Globus pallidus (tissue), 1 donor: ENCODE data around the gene PRDM10.
"Not testable (repeated sequence)": the region's sequence is repeated elsewhere in the genome, so short reads cannot be mapped to it uniquely, and the experiment has no call there.

Source experiments
- DNase-seq: peaks from one replicate; pipeline ENCODE4 v3.0.0-alpha.2; 2015; ENCODE audit warnings: low spot score

PRDM10 gene, protein sequence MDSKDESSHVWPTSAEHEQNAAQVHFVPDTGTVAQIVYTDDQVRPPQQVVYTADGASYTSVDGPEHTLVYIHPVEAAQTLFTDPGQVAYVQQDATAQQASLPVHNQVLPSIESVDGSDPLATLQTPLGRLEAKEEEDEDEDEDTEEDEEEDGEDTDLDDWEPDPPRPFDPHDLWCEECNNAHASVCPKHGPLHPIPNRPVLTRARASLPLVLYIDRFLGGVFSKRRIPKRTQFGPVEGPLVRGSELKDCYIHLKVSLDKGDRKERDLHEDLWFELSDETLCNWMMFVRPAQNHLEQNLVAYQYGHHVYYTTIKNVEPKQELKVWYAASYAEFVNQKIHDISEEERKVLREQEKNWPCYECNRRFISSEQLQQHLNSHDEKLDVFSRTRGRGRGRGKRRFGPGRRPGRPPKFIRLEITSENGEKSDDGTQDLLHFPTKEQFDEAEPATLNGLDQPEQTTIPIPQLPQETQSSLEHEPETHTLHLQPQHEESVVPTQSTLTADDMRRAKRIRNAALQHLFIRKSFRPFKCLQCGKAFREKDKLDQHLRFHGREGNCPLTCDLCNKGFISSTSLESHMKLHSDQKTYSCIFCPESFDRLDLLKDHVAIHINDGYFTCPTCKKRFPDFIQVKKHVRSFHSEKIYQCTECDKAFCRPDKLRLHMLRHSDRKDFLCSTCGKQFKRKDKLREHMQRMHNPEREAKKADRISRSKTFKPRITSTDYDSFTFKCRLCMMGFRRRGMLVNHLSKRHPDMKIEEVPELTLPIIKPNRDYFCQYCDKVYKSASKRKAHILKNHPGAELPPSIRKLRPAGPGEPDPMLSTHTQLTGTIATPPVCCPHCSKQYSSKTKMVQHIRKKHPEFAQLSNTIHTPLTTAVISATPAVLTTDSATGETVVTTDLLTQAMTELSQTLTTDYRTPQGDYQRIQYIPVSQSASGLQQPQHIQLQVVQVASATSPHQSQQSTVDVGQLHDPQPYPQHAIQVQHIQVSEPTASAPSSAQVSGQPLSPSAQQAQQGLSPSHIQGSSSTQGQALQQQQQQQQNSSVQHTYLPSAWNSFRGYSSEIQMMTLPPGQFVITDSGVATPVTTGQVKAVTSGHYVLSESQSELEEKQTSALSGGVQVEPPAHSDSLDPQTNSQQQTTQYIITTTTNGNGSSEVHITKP

GRCh38 chr11:130002352-130002845 is at the start of gene PRDM10:
PRDM10 (minus strand) TSS chr11:130002835; CDS start chr11:129960964, 41,871 bp downstream.
- peak; percentile 93 for DNase-seq

- no peak for DNase-seq
Observed at GRCh38 chr11:130051082-130051481, 48.4 kb upstream of the PRDM10 start.

DNA sequence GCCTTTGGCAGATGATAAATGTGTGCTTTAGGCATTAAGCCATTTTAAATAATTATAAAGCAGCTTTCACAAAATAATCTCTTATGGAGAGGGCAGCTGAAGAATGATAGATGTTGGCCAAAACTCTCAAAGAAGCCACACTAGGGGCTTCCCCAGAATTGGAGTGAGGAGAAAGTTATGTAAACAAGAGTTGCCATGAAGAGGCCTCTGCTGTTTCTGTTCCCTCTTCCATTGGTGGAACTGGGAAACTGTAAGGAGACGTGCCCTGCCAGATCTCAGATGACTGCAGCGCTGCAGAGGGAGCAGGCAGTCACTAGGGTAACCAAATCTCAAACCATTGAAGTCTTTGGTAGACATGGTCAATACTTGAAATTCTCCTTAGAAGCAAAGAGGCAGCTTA is 47.6 kb upstream of the PRDM10 start:
- peak; percentile 11 for DNase-seq

DNA sequence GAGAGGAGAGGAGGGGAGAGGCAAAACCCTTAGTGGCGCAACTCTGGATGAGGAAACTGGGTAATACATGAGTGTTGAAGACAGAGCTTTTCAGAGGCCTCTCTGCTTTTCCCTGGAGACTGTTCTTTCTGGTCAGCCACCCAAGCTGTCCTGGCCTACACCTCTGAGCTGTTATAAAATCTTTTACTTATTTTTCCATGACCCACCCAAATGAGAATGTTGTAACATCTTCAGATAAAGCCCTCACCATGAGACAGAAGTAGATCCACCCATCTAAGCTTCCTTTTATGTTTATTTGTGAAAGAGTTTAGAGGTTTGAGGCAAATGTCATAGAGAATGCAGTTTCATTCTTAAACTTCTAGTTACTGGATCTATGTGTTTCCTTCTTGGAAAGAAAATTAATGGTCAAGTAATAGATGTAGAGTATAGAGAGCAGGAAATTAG is 46.7 kb upstream of the PRDM10 start:
- DNase-seq = no peak

GRCh38 chr11:130047141-130047540 is 44.5 kb upstream of the PRDM10 start:
- DNase-seq = no peak

- peak; percentile 44 for DNase-seq
Observed at GRCh38 chr11:130043575-130043974, 40.9 kb upstream of the PRDM10 start.

DNA sequence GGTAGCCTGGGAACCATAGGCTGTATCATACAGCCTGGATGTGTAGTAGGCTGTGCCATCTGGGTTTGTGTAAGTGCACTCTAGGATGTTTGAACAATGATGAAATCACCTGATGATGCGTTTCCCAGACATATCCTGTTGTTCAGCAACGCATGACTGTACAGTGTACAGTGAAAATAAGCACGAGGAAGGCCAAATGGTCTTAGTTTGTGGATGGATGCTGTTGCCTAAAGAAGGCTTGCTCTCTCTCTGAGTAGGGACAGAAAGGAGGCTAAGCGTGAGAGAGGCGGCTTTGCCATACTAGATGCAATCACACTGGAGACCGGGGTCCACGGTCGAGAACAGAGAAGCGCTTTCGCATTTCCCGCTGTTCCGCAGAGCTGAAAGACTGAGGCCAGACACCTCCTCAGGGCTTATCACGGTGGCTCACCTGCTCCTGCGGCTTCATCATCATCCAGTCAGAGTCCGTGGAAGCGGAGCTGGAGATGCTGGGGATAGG is 39.5 kb upstream of the PRDM10 start:
- DNase-seq = no peak

GRCh38 chr11:130040281-130040940 is 37.8 kb upstream of the PRDM10 start:
- no peak for DNase-seq

DNA sequence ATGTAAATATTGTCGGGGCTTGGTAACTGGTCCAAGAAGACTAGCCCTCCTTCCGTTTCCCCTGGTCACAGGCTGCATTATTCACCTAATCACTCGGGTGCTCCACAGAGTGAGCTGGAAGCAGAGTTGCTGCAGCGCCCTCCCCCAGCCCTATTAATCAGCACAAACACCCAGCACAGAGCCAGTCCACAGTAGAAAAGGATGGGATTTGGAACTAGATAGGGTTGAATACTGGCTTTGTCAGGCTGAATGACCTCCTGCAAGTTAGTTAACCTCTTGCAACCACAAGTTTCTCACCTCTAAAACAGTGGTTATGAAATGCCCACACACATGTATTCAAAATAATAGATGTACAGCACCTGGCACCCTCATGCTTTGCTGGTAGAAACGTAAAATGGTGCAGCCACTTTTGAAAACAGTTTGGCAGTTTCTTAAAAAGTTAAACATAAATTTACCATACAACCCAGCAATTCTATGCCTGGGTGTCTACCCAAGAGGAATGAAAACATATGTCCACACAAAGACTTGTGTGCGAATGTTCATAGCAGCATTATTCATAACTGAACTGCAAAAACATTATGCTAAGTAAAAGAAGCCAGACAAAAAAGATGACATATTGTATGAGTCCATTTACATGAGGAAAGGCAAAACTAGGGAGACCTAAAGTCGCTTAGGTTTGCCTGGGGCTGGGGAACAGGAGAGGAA is 35.4 kb upstream of the PRDM10 start:
- no peak for DNase-seq

- no peak for DNase-seq
Observed at GRCh38 chr11:130037058-130037457, 34.4 kb upstream of the PRDM10 start.

DNA sequence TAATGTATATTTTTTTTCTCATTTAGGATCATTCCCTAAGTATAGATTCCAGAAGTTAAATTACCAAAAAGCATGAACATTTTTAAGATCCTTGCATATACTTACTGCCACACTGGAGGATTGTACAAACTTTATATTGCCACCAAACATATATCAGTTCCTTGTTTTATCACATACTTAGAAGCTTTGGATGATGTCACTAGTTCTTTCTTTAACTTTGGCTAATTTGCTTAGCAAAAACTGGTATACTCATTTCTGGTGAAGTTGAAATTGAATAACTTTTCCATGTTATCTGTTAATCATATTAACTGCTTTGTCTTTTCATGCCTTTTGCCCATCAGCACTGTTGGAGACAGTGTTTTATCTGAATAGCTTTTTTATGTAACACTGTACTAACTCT is 31.6 kb upstream of the PRDM10 start:
- DNase-seq = no peak

DNA sequence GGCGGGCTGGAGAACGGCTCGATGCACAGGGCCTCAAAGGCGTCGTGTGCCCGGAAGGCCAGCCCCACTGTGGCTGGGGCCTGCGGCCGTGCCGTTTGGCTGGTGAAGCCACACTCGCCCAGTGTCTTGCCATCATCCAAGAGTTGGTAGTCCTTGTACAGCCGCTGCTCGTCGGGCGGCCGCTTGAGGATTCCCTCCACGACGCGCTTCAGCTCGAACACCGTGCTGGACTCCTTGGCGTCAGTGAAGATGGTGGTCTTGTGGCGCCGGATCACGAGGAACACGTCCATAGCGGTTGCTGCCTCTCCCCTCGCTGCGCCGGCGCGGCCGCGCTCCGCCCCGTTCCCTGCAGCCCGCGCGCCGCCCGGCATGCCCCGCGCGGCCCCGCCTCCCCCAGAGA is 30.3 kb upstream of the PRDM10 start:
- no peak for DNase-seq

DNA sequence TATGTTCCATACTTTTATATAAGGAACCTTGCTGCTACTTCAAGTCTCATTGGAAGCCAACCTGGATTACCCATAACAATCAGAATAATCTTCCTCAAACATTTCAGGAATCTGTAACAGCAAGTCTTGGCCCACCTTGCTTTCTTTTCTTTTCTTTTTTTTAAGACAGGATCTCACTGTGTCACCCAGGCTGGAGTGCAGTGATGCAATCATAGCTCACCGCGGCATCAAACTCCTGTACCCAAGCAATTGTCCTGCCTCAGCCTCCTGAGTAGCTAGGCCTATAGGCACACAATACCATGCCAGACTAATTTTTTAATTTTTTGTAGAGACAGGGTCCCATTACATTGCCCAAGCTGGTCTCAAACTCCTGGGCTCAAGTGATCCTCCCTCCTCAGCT is 29.3 kb upstream of the PRDM10 start:
- no peak for DNase-seq

DNA sequence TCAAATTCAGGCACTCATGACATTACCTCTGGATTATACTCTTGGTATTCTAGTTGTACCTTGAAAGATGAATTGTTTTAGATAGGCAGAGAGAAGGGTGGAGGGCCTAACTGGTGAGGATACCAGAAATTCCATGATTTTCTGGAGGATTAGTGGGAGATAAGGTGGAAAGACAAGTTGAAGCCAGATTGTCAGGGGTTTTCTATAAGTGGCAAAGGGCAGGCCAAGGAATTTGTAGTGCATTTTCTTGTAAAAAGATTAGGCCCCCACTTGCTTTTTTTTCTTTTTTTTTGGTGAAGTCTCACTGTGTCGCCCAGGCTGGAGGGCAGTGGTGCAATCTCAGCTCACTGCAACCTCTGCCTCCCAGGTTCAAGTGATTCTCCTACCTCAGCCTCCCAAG is 28.4 kb upstream of the PRDM10 start:
- DNase-seq = no peak

DNA sequence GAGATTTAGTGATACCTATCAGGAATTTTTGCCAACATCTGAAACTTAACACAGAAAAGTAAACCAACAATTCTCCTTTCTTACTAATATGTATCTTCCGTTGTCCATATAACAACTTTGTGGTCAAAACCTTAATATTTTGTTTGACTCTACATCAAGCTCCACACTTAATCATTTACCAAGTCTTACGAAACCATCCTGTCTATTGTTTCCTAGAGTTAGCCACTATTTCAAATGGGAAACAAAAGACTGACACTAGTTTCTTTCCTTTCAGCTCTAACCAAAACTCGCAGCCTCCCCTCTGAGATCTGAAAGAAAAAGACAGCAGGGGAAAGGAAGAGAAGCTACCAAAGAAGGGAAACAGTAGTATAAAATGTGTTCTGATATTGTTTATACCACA is 26.5 kb upstream of the PRDM10 start:
- no peak for DNase-seq

DNA sequence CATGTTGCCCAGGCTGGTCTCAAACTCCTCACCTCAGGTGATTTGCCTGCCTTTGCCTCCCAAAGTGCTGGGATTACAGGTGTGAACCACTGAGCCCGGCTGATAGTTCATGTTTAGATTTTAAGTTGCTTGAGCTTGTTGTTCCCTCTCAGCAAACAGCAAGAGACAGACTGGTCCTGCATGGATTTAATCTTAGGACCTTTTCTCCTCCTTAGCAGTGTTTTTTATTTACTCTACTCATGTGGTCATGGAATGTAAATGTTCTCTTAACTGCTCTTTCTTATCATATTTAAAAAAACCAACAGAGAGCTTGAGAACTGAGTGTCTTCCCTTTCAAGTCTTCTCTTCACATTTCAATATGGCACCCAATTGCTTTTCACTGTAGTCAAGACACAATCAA is 22.7 kb upstream of the PRDM10 start:
- DNase-seq = no peak

DNA sequence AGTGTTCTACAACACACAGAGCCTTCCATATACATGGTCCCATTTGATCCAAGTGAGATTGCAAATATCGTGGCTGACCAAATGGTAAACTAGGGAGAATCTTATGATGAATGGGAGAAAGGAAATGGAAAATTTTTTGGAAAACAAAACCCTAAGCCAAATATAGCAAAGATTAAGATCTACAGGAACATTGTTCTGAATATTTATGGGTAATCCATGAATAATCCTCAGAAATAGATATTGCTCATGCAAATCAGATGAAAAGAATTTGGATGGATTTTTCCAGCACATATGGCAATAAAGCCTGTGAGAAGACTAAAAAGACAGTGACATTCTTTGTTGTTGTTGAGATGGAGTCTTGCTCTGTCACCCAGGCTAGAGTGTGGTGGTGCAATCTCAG is 21.7 kb upstream of the PRDM10 start:
- DNase-seq = no peak

- no peak for DNase-seq
Observed at GRCh38 chr11:130023204-130023603, 20.6 kb upstream of the PRDM10 start.

DNA sequence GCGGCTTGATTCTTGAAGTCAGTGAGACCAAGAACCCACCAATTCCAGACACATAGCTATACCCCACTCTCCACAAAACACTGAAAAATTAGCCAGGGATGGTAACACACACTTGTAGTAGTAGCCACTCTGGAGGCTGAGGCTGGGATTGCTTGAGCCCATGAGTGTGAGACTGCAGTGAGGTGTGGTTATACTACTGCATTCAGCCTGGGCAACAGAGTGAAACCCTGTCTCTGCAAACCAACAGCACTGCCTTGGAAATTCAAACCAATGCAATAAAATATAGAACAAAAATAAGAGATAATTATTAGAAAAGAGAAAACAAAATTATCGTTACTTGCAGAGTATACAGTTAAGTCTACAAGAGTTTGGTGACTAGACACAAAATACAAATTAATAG is 20.2 kb upstream of the PRDM10 start:
- DNase-seq = no peak

DNA sequence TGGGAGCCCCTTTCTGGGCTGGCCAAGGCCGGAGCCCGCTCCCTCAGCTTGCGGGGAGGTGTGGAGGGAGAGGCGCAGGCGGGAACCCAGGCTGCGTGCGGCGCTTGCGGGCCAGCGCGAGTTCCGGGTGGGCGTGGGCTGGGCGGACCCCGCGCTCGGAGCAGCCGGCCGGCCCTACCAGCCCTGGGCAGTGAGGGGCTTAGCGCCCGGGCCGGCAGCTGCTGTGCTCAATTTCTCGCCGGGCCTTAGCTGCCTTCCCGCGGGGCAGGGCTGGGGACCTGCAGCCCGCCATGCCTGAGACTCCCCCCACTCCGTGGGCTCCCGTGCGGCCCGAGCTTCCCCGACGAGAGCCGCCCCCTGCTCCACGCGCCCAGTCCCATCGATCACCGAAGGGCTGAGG is 19.0 kb upstream of the PRDM10 start:
- DNase-seq = not testable (repeated sequence)

DNA sequence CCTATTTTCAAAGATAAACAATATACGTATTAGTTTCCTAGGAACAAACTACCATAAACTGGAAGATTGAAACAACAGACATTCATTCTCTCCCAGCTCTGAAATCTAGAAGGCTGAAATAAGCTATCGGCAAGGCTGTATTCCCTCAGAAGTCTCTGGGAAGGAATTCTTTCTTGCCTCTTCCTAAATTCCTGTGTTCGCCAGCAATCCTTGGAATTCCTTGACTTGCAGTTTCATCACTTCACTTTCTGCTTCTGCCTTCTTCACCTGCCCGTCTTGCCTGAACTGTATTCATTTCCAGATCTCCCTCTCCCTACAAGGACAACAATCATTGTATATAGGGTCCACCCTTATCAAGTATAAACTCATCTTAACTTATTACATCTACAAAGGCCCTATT is 17.7 kb upstream of the PRDM10 start:
- DNase-seq = no peak
